ENCODE measurements around the gene NRCAM. TPM values are rescaled to one million over a fixed set of nuclear protein-coding genes. Genes with fewer than 3 reads are reported as not detected.
A peak's percentile ranks its signal among the peaks of the same experiment; 100 is the strongest.

NRCAM gene
- total RNA-seq, 1 experiment from 2014 or later, result 45.7 TPM

- ChIA-PET POLR2A (ENCODE audit: low non-redundant PET) (no interaction called here), CTCF (no interaction called here)
- Histone ChIP-seq H3K9me3 (ENCODE audit: low read depth, low read length, poor library complexity, severe bottlenecking) (no peaks in the 10 kb centered on the region), H3K27me3 (replicated peaks; ENCODE audit: insufficient read depth, low read depth, low read length, poor library complexity) (no peaks in the 10 kb centered on the region), H3K27ac (ENCODE audit: low read depth, low read length, poor library complexity, severe bottlenecking) (no peak overlapping the region), H3K4me3 (ENCODE audit: low read depth, low read length, poor library complexity, severe bottlenecking) (no peak overlapping the region), H3K36me3 (ENCODE audit: insufficient read depth, low read length, poor library complexity, severe bottlenecking) (no peaks in the 10 kb centered on the region), H3K4me1 (ENCODE audit: insufficient read depth, low read length, poor library complexity, severe bottlenecking) (peaks cover 32% of the 10 kb centered on the region)
- BruUV-seq (replicated peaks), result no TSS peak
- peak; percentile 40 for DNase-seq (ENCODE audit: low spot score)
- intact Hi-C loops (cut with micrococcal nuclease; ENCODE audit: unreplicated experiment), result no loop called here
- TF ChIP-seq EZH2 (IDR thresholded peaks at IDR 0.05; ENCODE audit: borderline replicate concordance, low read depth, low read length, poor library complexity, severe bottlenecking), result no peak
- no peak for TF ChIP-seq CTCF (conservative IDR thresholded peaks at IDR 0.05; ENCODE audit: low read depth, low read length)
Observed at GRCh38 chr7:108442039-108442568, 14.1 kb downstream of the NRCAM start.

GRCh38 chr7:108441392-108441955, 14.8 kb downstream of the NRCAM start:
- Histone ChIP-seq H3K4me3 (ENCODE audit: low read depth, low read length, poor library complexity, severe bottlenecking) (no peak overlapping the region), H3K4me1 (ENCODE audit: insufficient read depth, low read length, poor library complexity, severe bottlenecking) (peaks cover 32% of the 10 kb centered on the region), H3K36me3 (ENCODE audit: insufficient read depth, low read length, poor library complexity, severe bottlenecking) (no peaks in the 10 kb centered on the region), H3K27me3 (replicated peaks; ENCODE audit: insufficient read depth, low read depth, low read length, poor library complexity) (no peaks in the 10 kb centered on the region), H3K27ac (ENCODE audit: low read depth, low read length, poor library complexity, severe bottlenecking) (no peak overlapping the region), H3K9me3 (ENCODE audit: low read depth, low read length, poor library complexity, severe bottlenecking) (peaks cover 4% of the 10 kb centered on the region)
- CTCF ChIA-PET, result no interaction called here
- TF ChIP-seq CTCF (conservative IDR thresholded peaks at IDR 0.05; ENCODE audit: low read depth, low read length) (no peak), EZH2 (IDR thresholded peaks at IDR 0.05; ENCODE audit: borderline replicate concordance, low read depth, low read length, poor library complexity, severe bottlenecking) (no peak)
- intact Hi-C loops (cut with micrococcal nuclease; ENCODE audit: unreplicated experiment), result no loop called here
- DNase-seq (ENCODE audit: low spot score), result no peak
- BruUV-seq (replicated peaks), result no TSS peak
- POLR2A ChIA-PET (ENCODE audit: low non-redundant PET), result interaction anchor here (0.5 kb wide), 1 partner anchor 753 kb away, joined by 3 read pairs; no protein-coding TSS in a partner anchor

GRCh38 chr7:108440613-108441012, 15.6 kb downstream of the NRCAM start:
- peaks cover 4% of the 10 kb centered on the region for H3K9me3 ChIP-seq (ENCODE audit: low read depth, low read length, poor library complexity, severe bottlenecking)
- no TSS peak for BruUV-seq (replicated peaks)
- POLR2A ChIA-PET (ENCODE audit: low non-redundant PET), result no interaction called here
- H3K36me3 ChIP-seq (ENCODE audit: insufficient read depth, low read length, poor library complexity, severe bottlenecking), result no peaks in the 10 kb centered on the region
- CTCF ChIA-PET, result no interaction called here
- no peak for TF ChIP-seq EZH2 (IDR thresholded peaks at IDR 0.05; ENCODE audit: borderline replicate concordance, low read depth, low read length, poor library complexity, severe bottlenecking)
- no peak for TF ChIP-seq CTCF (conservative IDR thresholded peaks at IDR 0.05; ENCODE audit: low read depth, low read length)
- no peak for DNase-seq (ENCODE audit: low spot score)
- no peaks in the 10 kb centered on the region for H3K27me3 ChIP-seq (replicated peaks; ENCODE audit: insufficient read depth, low read depth, low read length, poor library complexity)
- no peak overlapping the region for H3K4me3 ChIP-seq (ENCODE audit: low read depth, low read length, poor library complexity, severe bottlenecking)
- H3K4me1 ChIP-seq (ENCODE audit: insufficient read depth, low read length, poor library complexity, severe bottlenecking), result peaks cover 32% of the 10 kb centered on the region
- intact Hi-C loops (cut with micrococcal nuclease; ENCODE audit: unreplicated experiment), result no loop called here
- no peak overlapping the region for H3K27ac ChIP-seq (ENCODE audit: low read depth, low read length, poor library complexity, severe bottlenecking)

Data from A673 (cell line).